GM21367 (cell line): ENCODE results near the gene LCN15.
"Not testable (repeated sequence)": the region's sequence is repeated elsewhere in the genome, so short reads cannot be mapped to it uniquely, and the experiment has no call there.

ENCODE experiments used
- ATAC-seq: cut with Tn5 transposase; IDR thresholded peaks from one replicate; pipeline ENCODE4 v1.9.1; 2021; ENCODE audit not compliant: unreplicated experiment

LCN15 gene

DNA sequence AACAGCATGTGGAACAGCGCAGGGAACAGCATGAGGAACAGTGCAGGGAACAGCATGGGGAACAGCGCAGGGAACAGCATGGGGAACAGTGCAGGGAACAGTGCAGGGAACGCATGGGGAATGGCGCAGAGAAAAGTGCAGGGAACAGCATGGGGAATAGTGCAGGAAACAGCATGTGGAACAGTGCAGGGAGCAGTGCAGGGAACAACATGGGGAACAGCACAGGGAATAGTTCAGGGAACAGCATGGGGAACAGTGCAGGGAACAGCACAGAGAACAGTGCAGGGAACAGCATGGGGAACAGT is 8.2 kb downstream of the LCN15 start:
- no peak for ATAC-seq

DNA sequence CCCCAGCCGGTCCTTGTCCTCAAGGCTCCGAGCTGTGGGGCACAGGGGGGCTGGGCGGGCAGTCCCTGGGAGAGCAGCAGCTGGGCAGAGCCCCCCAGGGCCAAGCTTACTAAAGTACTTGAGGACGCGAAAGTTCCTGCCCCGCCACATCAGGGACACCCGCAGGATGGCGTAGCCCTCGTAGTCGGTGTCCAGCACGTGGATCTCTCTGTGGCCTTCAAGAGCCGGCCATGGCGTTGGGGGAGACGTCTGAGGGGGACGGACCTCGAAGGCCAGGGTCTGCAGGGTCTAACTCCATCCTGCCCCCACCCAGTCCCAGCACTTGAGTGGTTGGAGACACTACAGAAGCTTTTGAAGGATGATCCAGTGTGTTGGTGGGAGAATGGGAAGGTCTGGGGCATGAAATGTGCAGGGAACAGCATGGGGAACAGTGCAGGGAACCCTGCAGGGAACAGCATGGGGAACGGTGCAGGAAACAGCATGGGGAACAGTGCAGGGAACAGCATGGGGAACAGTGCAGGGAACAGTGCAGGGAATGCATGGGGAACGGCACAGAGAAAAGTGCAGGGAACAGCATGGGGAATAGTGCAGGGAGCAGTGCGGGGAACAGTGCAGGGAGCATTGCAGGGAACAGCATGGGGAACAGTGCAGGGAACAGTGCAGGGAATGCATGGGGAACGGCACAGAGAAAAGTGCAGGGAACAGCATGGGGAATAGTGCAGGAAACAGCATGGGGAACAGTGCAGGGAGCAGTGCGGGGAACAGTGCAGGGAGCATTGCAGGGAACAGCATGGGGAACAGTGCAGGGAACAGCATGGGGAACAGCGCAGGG is 8.8 kb downstream of the LCN15 start:
- not testable (repeated sequence) for ATAC-seq

DNA sequence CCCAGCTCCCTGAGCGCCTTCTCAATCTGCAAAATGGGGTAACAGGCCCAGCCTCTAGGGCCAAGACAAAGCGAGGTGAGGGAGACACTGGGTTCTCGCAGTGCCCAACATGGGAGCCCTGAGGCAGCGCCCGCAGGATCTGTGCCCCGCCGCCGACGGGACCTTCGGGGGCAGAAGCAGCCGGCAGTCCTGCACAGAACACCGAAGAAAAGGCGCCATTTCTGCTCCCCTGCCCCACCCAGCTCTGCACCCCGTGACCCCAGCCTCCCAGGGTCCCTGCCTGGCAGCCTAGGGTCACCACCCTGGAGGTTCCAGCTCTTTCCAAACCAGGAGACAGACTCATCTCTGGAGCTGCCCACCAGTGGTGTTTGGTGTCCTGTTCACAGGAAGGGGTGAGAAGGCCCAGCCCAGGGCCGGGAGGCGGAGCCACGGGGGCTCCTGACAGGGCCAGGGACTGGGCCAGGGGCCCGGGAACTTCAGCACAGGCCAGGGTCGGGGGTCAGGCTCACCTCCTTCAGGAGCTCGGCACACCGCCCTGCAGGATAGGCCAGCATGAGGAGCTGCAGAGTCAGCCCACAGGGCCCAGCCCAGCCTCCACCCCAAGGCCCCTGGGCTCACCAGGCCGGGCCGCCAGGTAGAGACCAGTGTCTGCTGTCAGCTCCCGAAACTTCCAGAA is 9.6 kb downstream of the LCN15 start:
- no peak for ATAC-seq

DNA sequence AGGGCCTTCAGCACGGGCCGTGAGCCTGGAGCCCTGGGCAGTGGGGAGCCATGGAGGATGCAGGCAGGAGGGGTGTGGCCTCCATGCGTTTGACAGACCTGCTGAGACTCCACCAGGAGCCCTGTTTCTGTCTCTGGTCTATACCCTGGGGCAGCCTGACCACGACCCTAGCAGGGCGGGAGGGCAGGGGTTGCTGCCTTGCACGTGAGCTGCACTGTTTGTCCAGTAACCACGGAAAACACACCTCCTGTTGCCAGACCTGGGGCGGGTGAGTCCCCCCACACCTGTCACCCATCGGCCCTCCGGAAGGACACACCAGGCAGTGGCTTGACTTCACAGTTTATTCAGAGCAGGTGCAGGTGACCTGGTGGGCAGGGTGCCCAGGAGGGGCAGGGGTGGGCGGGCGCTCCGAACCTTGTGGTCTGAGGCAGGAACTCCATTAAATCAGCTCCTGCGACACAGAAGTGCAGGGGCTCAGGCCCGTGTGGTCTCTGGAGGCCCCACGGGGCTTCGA is 10.2 kb downstream of the LCN15 start:
- ATAC-seq: no peak

DNA sequence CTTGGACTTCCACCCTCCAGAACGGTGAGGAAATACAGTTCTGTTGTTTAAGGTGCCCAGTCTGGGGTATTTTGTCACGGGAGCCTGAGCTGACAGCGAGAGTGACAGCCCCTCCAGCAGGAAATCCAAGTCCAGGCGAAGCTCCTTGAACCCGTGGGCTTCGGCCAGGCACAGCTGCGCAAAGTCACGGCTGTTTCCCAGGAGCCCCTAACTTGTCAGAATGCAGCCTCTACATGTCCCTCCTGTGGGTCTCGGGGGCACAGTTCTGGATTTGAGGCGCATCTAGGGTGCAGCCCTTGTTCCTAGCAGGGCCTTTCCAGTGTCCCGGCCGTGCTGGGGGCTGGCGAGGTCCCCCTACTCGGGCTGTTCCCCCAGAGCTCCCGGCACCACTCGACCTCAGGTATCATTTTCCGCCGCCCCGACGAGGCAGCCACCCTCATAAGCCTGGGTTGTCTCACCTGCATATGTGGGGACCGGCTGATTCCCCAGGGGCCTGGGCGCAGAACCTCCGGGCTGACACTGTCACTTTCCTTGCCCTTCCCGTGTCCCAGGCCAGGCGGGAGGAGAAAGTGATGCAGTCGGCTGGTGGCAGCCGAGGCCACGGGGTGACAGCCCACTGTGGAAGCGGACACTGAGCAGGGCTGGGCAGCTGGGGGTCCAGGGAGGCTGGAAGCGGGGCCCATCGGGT is 10.8 kb downstream of the LCN15 start:
- ATAC-seq: no peak

DNA sequence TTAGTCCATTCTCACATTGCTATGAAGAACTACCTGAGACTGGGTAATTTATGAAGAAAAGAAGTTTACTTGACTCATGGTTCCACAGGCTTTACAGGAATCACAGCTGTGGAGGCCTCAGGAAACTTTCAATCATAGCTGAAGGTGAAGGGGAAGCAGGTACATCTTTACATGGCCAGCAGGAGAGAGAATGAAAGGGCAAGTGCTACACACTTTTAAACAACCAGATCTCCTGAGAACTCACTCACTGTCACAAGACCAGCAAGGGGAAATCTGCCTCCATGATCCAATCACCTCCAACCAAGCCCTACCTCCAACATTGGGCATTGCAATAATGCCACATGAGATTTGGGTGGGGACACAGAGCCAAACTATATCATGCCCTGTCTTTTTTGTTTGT is 12.5 kb downstream of the LCN15 start:
- no peak for ATAC-seq

DNA sequence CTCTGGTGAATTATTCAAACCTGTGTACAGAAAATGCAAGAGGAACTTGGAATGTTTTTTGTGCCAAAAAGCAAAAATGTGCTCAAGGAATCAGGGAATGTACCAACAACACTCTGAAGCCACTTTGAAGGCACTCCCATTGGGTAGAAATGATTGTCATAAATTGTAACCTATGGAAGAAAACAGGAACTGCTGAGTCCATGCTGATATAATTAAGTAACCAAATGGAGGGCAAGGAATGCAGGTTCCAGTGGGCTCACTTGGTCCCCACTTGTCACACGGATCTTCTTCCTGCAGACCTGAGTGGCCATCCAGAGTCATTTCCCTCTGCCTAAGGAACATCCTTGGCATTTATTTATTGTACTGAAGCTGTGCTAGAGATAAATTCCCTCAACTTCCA is 13.1 kb downstream of the LCN15 start:
- ATAC-seq: no peak

DNA sequence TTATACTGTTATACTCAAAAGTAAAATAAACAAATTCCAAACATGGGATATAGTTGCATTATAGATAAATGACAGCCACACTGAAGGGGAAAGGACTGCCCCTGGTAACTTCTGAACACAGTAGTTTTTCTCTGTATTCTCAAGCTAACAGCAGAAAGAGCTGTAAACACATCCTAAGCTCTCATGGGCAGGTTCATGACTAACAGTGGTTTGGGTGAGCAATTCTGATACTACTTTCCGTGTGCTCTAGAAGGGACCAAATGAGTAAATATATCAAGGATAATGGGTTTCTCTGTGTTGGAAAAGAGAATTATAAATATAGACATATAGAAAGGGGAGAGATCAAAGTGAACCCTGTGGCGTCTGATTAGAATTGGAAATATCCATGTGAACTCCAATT is 13.8 kb downstream of the LCN15 start:
- no peak for ATAC-seq

DNA sequence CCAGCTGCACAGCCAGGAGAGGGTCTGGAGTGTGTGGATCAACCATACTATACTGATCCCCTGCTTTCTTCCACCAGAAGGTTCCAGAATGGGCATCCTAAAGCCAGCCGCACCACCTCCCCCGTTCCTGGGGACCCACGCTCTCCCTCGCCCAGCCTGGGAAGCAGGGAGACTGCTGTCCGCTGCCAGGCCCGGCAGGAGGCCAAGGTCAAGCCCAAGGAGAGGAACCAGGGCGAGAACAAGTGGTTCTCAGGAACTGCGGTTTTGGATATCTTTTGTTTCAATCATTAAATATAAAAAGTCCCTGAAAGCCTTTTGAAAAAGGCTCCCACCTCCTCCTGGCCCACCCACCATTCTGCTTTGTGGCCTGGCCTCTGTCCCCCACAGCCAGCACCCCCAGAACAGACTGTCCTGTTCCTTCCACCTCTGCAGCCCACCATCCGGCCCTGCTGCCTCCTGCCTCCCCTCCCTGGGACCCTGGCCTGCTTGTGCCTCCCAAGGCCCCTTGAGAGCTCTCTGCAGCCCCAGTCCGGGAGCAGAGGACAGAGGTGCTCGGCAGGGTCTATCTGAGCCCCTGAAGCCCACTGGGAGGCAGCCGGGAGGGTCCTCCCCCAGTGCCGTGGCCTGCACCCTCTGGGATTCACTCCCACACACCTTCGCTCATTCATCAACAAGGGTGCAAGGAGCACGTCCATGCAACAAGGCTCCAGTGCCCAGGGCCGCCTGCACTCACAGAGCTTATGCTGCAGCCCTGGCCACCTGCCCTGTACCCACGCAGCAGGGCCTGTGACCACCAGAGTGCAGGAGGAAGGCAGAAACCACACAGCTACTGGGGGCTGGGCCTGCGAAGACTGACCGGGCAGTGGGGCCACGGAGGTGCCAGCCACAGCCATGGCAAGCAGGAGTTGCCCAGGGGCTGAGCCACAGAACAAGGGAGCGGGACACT is 15.4 kb downstream of the LCN15 start:
- no peak for ATAC-seq

DNA sequence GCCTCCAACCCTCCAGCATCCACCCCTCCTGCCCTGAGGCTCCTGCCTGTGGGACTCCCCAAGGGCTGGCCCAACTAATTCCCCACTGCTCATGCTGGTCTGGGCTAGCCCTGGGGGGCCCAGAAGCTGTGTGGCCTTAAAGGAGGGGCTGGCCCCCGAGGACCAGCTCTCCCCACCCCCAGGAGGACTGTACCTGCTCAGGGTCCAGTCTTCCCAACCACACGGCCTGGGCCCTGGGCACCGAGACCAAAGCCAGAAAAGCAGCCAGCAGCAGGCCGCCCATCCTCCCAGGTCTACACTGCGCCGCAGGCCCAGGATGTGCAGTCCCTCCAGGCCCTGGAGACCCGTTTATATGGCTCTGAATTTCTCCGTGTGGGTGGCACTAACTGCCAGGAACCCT is 16.1 kb downstream of the LCN15 start, which contains the start of gene LCN6:
TSS of gene LCN6 (minus strand) at position 325 of the 400 bp plus-strand sequence. CDS start at position 283, 42 bp downstream.
- no peak for ATAC-seq

DNA sequence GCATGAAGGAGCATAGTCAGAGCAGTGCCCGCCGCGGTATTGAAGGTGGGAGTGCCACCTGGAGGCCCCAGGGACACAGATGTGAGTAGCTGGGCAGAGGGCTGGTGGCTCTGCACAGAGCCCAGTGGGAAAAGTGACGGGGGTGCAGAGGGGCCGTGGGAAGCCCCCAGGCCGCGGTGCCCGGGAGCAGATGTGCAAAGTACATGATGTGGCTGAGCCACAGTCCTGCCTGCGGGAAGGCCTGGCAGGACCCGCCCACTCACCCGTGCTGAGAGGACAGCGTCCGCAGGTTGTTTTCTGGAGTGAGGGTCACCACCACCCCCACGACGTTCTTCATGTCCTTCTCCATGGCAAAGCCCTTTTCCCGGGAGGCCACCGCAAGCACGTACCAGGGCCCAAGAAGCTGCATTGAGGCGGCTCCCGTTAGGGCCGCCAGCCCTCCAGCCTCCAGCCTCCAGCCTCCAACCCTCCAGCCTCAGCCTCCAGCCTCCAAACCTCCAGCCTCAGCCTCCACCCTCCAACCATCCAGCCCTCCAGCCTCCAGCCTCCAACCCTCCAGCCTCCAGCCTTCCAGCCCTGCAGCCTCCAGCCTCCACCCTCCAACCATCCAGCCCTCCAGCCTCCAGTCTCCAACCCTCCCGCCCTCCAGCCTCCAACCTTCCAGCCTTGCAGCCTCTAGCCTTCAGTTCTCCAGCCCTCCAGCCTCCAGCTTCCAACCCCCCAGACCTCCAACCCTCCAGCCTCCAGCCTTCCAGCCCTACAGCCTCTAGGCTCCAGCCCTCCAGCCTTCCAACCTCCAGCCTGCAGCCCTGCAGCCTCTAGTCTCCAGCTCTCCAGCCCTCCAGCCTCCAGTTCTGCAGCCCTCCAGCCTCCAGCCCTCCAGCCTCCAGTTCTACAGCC is 16.9 kb downstream of the LCN15 start:
- ATAC-seq: no peak

DNA sequence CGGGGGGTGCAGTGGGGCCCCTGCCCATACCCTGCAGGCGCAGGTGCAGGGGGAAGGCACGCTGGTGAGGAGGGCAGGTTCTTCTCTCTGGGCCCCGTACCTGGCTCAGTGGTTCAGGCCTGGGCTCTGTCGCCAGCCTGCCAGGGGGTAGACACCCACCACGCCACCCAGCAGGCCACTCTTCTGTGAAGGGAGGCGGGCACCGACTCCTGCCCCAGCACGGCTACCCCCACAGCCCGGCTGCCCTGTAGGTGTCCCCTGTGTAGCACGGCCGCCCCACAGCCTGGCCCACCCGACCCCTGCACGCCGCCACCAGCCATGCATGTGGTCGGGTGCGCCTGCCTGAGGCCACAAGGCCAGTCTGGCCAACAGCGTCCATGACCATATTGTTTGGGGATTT is 17.7 kb downstream of the LCN15 start:
- no peak for ATAC-seq

DNA sequence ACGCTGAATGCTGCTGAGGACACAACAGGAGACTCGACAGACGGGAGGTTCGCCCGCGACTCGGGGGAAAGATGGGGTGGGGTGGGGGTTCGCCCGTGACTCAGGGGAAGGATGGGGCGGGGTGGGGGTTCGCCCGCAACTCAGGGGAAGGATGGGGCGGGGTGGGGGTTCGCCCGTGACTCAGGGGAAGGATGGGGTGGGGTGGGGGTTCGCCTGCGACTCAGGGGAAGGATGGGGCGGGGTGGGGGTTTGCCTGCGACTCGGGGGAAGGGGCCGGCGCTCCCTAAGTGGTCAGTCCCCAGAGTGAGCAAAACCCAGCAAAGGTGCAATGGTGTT is 18.2 kb downstream of the LCN15 start:
- ATAC-seq: no peak

DNA sequence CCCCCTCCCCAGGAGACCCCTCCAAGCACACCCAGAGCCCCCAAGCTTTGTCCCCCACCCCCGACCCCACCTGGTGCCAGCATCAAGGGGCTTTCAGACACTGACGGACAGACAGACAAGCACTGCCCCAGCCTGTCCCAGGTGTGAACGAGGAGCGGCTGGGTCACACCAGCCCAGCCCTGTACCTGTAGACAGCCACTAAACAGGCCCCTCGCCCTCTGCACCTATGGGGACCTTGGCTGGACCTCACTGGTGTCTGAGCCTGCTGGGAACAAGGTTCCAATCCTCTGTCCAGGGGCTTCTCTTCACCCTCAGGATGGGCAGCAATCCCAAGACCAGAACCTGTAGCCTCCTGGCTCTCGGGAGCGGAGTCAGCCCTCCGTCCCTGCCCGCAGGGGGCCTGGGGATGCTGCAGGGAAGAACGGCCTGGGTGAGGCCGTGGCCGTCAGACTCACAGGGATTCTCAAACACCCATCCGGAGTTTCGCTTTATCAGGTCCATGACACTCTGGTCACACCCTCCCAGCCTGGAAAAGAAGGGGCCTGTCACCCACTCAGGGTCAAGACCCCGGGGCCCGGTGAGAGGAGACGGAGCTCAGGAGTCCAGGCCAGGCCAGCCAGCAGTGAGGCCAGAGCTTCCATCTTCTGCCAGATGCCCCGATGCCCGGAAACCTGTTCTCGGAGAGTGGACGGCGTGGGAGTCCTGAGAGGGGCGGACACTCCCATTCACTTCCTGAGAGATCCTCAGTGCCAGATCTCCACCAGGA is 18.7 kb downstream of the LCN15 start:
- ATAC-seq: no peak

DNA sequence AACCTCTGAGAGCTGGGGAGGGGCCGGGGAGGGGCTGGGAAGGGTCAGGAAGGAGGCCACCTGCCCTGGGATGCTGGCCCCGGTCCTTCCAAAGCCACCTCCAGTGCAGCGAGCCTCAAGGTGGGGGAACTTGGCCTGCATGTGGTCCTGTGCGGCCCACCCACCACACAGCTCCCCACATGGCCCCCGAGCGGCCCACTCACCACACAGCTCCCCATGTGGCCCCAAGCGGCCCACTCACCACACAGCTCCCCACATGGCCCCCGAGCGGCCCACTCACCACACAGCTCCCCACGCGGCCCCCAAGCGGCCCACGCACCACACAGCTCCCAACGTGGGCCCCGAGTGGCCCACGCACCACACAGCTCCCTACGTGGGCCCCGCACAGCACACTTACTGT is 19.5 kb downstream of the LCN15 start:
- ATAC-seq: no peak

DNA sequence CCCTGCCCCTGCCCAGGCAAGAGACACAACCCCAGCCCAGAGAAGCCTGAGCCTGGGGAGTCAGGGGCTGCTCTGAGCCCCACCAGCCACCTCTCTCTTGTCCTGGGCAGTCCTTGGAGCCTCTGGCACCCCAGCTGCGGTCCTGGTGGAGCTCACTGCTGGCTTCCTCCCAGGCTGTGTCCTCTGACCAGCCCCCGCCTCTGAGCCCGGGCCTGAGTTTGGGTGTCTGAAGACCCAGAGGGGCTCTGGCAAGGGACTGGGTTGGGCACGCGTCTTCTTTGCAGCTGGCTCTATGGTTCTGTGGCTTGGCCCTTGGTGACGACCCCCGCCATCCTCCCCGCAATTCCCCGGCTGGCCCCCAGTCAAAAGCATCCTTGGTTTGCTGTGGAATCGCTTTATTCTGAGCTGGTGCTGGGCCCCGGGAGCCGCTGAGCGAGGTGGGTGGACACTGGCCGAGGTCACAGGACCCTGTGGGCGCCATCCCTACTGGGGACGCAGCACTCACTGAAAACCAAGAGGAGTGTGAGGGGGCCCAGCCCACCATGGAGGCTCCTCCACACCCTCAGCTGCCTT is 20.6 kb downstream of the LCN15 start:
- ATAC-seq: no peak

DNA sequence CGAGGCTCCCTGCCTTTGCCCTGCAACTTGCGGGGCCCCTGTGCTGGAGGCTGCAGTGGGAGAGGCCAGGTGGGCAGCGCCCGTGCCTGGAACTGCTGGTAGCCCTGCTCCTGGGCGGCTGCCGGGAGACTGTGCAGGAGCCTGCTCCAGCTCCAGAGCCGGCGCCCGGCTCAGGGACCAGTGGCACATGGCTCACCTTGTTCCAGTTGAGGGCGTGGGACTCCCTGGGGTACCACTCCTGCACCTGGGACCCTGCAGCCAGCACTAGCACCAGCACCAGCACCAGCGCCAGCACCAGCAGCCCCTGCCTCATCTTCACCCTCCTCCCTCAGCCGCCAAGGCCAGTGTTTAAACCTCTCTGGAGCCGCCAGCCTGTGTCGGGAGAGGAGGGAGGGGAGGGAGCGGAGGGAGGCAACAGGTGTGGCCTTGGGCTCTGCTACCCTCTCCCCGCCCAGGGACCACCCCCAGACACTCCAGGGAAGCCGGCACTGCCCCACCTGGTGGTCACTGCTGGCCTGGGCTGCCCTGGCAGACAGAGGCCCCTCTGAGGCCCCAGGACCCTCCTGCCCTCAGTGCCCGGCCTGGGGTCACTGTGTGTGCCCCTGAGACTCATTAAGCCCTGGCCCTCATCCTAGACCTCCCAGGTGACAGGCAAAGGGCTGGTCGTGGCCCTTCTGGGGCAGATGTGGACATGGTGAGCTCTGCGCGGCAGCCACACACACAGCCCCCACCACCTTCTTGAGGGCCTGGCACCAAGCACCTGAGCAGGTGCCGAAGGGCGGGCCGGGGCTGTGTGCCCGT is 21.5 kb downstream of the LCN15 start, which contains the start of gene LCN10:
TSS of gene LCN10 (minus strand) at position 350 of the 801 bp plus-strand sequence. CDS start at position 313, 37 bp downstream.
- no peak for ATAC-seq
